ENCODE measurements around the gene SMARCAD1.
A peak's percentile ranks its signal among the peaks of the same experiment; 100 is the strongest.
"Not testable (repeated sequence)": the region's sequence is repeated elsewhere in the genome, so short reads cannot be mapped to it uniquely, and the experiment has no call there.

SMARCAD1 gene

GRCh38 chr4:94228493-94229216 is 21.0 kb downstream of the SMARCAD1 start:
- no peak for DNase-seq

GRCh38 chr4:94232519-94232918 is 24.9 kb downstream of the SMARCAD1 start:
- no peak for DNase-seq

- no peak for DNase-seq
Observed at GRCh38 chr4:94235825-94236224, 28.2 kb downstream of the SMARCAD1 start.

- no peak for DNase-seq
Observed at GRCh38 chr4:94237271-94237670, 29.6 kb downstream of the SMARCAD1 start.

GRCh38 chr4:94238160-94238559 is 30.5 kb downstream of the SMARCAD1 start:
- no peak for DNase-seq

- no peak for DNase-seq
Observed at GRCh38 chr4:94240384-94240783, 32.7 kb downstream of the SMARCAD1 start.

- DNase-seq: peak; percentile 9
Observed at GRCh38 chr4:94244087-94244828, 36.6 kb downstream of the SMARCAD1 start.

- no peak for DNase-seq
Observed at GRCh38 chr4:94244829-94245185, 37.1 kb downstream of the SMARCAD1 start.

- DNase-seq: no peak
Observed at GRCh38 chr4:94251094-94251493, 43.4 kb downstream of the SMARCAD1 start.

- peak; percentile 41 for DNase-seq
Observed at GRCh38 chr4:94253036-94253435, 45.4 kb downstream of the SMARCAD1 start.

GRCh38 chr4:94256144-94256783 is 48.6 kb downstream of the SMARCAD1 start:
- no peak for DNase-seq

GRCh38 chr4:94256828-94257227 is 49.2 kb downstream of the SMARCAD1 start:
- DNase-seq: no peak

- peak; percentile 78 for DNase-seq
Observed at GRCh38 chr4:94262163-94263016, 54.7 kb downstream of the SMARCAD1 start.

- DNase-seq: no peak
Observed at GRCh38 chr4:94267037-94267436, 59.4 kb downstream of the SMARCAD1 start.

GRCh38 chr4:94271248-94271647 is 63.6 kb downstream of the SMARCAD1 start:
- no peak for DNase-seq

- no peak for DNase-seq
Observed at GRCh38 chr4:94274912-94275311, 67.2 kb downstream of the SMARCAD1 start.

GRCh38 chr4:94276204-94276603 is 68.5 kb downstream of the SMARCAD1 start:
- DNase-seq: no peak

- DNase-seq: no peak
Observed at GRCh38 chr4:94277534-94277933, 69.9 kb downstream of the SMARCAD1 start.

- no peak for DNase-seq
Observed at GRCh38 chr4:94278781-94279180, 71.1 kb downstream of the SMARCAD1 start.

- DNase-seq: no peak
Observed at GRCh38 chr4:94284889-94285288, 77.2 kb downstream of the SMARCAD1 start.

- DNase-seq: no peak
Observed at GRCh38 chr4:94285666-94286065, 78.0 kb downstream of the SMARCAD1 start.

GRCh38 chr4:94290245-94290644 is 82.6 kb downstream of the SMARCAD1 start:
- no peak for DNase-seq

- DNase-seq: not testable (repeated sequence)
Observed at GRCh38 chr4:94293981-94294380, 86.3 kb downstream of the SMARCAD1 start.
